Mesenchymal stem cell (in vitro differentiated cells and primary cell): ENCODE data around the gene INCENP.

Experiments
- DNase-seq: peaks from one replicate; pipeline ENCODE4 v3.0.0-alpha.2; 2013
- H2AFZ ChIP-seq: one replicate; pipeline ENCODE4 v1.6.1; 2013; ENCODE audit warnings: low read depth, mild to moderate bottlenecking, control low read depth, inconsistent platforms, low read length, moderate library complexity
- H2AK5ac ChIP-seq: 2 replicates; pipeline ENCODE4 v1.6.1; 2013; ENCODE audit warnings: low read length, moderate library complexity, mild to moderate bottlenecking, inconsistent platforms; ENCODE audit not compliant: severe bottlenecking
- H2BK120ac ChIP-seq: one replicate; pipeline ENCODE4 v1.6.1; 2013; ENCODE audit warnings: low read depth, mild to moderate bottlenecking, inconsistent platforms, low read length, moderate library complexity
- H2BK12ac ChIP-seq, 2 experiments: one replicate each; pipeline ENCODE4 v1.6.1; 2013; ENCODE audit warnings: inconsistent platforms in 2 of 2, low read length in 2 of 2, mild to moderate bottlenecking in 2 of 2, moderate library complexity in 2 of 2, control low read depth in 1 of 2
- H2BK15ac ChIP-seq: one replicate; pipeline ENCODE4 v1.6.1; 2013; ENCODE audit warnings: mild to moderate bottlenecking, low read depth, inconsistent platforms; ENCODE audit not compliant: poor library complexity, severe bottlenecking
- H2BK5ac ChIP-seq: 2 replicates; pipeline ENCODE4 v1.6.1; 2013; ENCODE audit warnings: low read depth, mild to moderate bottlenecking, low read length, control low read depth, inconsistent platforms; ENCODE audit not compliant: poor library complexity, severe bottlenecking
- H3K14ac ChIP-seq, 2 experiments: one replicate each; pipeline ENCODE4 v1.6.1; 2013; ENCODE audit warnings: inconsistent platforms in 2 of 2, low read length in 2 of 2, control low read depth in 1 of 2, mild to moderate bottlenecking in 1 of 2, moderate library complexity in 1 of 2
- H3K18ac ChIP-seq, 2 experiments: one replicate each; pipeline ENCODE4 v1.6.1; 2013; ENCODE audit warnings: inconsistent platforms in 2 of 2, low read length in 2 of 2, control low read depth in 1 of 2, low read depth in 1 of 2, mild to moderate bottlenecking in 1 of 2
- H3K23ac ChIP-seq, 2 experiments: one replicate each; pipeline ENCODE4 v1.6.1; 2013; ENCODE audit warnings: inconsistent platforms in 2 of 2, low read length in 2 of 2, mild to moderate bottlenecking in 2 of 2, moderate library complexity in 2 of 2, control low read depth in 1 of 2
- H3K27ac ChIP-seq: 2 replicates; pipeline ENCODE4 v1.5.1; 2013; ENCODE audit warnings: mild to moderate bottlenecking, moderate library complexity, low read length, control low read depth, inconsistent platforms; ENCODE audit not compliant: poor library complexity, severe bottlenecking
- H3K27me3 ChIP-seq, 2 experiments: 2 replicates each; pipeline versions ENCODE4 v1.6.1 to v1.7.0; 2013; ENCODE audit warnings: low read length in 2 of 2, mild to moderate bottlenecking in 2 of 2, moderate library complexity in 2 of 2, control low read depth in 1 of 2, inconsistent platforms in 1 of 2; ENCODE audit not compliant: control insufficient read depth in 1 of 2, insufficient read depth in 1 of 2
- H3K36me3 ChIP-seq, 2 experiments: 2 replicates each; pipeline versions ENCODE4 v1.6.1 to v1.7.0; 2013; ENCODE audit warnings: low read length in 2 of 2, control low read depth in 1 of 2, inconsistent platforms in 1 of 2, low read depth in 1 of 2, mild to moderate bottlenecking in 1 of 2; ENCODE audit not compliant: insufficient read depth in 2 of 2, control insufficient read depth in 1 of 2
- H3K4ac ChIP-seq, 2 experiments: one replicate each; pipeline ENCODE4 v1.6.1; 2013; ENCODE audit warnings: inconsistent platforms in 2 of 2, low read length in 2 of 2, mild to moderate bottlenecking in 2 of 2, moderate library complexity in 2 of 2, control low read depth in 1 of 2, low read depth in 1 of 2
- H3K4me1 ChIP-seq: 2 replicates; pipeline ENCODE4 v1.6.1; 2013; ENCODE audit warnings: low read depth, low read length, control low read depth; ENCODE audit not compliant: control insufficient read depth, insufficient read depth
- H3K4me2 ChIP-seq: 2 replicates; pipeline ENCODE4 v1.6.1; 2013; ENCODE audit warnings: low read length, mild to moderate bottlenecking, inconsistent platforms; ENCODE audit not compliant: poor library complexity, severe bottlenecking
- H3K4me3 ChIP-seq, 2 experiments: 2 replicates each; pipeline versions ENCODE4 v1.5.1 to v1.7.0; 2013; ENCODE audit warnings: low read length in 2 of 2, mild to moderate bottlenecking in 2 of 2, control low read depth in 1 of 2, low read depth in 1 of 2; ENCODE audit not compliant: insufficient read depth in 1 of 2
- H3K79me1 ChIP-seq: replicated peaks from 2 replicates; pipeline ENCODE4 v1.6.1; 2013; ENCODE audit warnings: mild to moderate bottlenecking, control low read depth, low read length, inconsistent platforms; ENCODE audit not compliant: poor library complexity, severe bottlenecking
- H3K9ac ChIP-seq: 2 replicates; pipeline ENCODE4 v1.7.0; 2013; ENCODE audit warnings: mild to moderate bottlenecking, low read length, moderate library complexity
- H3K9me3 ChIP-seq: 2 replicates; pipeline ENCODE4 v1.7.0; 2013; ENCODE audit warnings: mild to moderate bottlenecking, low read length; ENCODE audit not compliant: control insufficient read depth
- H4K8ac ChIP-seq: one replicate; pipeline ENCODE4 v1.6.1; 2013; ENCODE audit warnings: inconsistent platforms, mild to moderate bottlenecking, low read length, moderate library complexity
- H4K91ac ChIP-seq: one replicate; pipeline ENCODE4 v1.6.1; 2013; ENCODE audit warnings: mild to moderate bottlenecking, low read length, inconsistent platforms
- WGBS: methylation state at CpG from one replicate; pipeline ENCODE4 v1.1.7; 2013; ENCODE audit warnings: mixed read lengths; 5-methylcytosine and 5-hydroxymethylcytosine counted together

Gene INCENP

DNA sequence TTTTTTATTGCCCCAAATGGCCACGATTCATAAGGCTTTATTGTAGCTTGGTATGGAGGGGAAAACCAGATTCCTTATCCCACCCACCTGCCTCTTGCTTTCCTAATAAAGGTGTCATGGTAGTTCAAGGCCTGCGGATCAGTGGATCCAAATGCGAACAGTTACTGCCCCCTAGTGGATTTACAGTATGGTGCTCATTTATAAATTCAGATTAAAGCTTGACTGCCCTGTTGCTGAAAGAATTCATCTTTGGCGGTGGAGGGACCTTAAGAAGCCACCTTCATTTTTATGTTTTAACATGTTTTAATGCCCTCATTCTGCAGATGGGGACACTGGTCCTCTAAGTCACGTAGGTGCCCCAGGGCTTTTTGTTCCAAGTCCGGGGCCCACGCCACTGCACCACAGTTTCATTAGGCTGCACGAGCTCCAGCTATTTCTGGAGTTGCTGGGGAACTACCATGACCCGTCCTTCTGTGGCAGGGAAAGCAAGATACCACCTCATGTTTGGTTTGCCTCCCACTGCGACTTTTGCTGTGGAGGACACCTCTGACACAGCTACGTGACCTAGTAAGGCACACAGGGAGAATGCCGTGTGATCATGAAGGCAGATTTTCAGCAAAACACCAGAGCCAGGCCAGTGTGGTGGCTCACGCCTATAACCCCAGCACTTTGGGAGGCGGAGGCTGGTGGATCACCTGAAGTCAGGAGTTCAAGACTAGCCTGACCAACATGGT lies 15.6 kb upstream of the INCENP start:
- Histone ChIP-seq H4K91ac (peak overlapping the region; percentile 41), H3K9me3 (no peaks in the 10 kb centered on the region), H3K18ac (no peak overlapping the region), H2AFZ (no peak overlapping the region), H3K23ac (no peak overlapping the region), H3K14ac (no peak overlapping the region), H3K36me3 (no peaks in the 10 kb centered on the region), H3K4ac (no peak overlapping the region), H4K8ac (no peak overlapping the region), H3K4me3 (no peak overlapping the region), H3K4me2 (no peak overlapping the region), H2BK15ac (no peak overlapping the region), H3K9ac (peak overlapping the region; percentile 19), H2AK5ac (no peak overlapping the region), H2BK120ac (no peak overlapping the region), H3K79me1 (no peaks in the 10 kb centered on the region), H3K27me3 (no peaks in the 10 kb centered on the region), H2BK12ac (no peak overlapping the region), H2BK5ac (no peak overlapping the region), H3K27ac (no peak overlapping the region), H3K4me1 (peaks cover 5% of the 10 kb centered on the region)
- 50% methylated on average over 13 of the region's 14 CpGs for WGBS
- DNase-seq = peak; percentile 71

- H3K79me1 ChIP-seq = no peaks in the 10 kb centered on the region
- no peak overlapping the region for H2AK5ac ChIP-seq
- H3K23ac ChIP-seq = no peak overlapping the region
- no peak overlapping the region for H4K8ac ChIP-seq
- peaks cover 5% of the 10 kb centered on the region for H3K4me1 ChIP-seq
- no peak overlapping the region for H3K4ac ChIP-seq
- H3K4me2 ChIP-seq = no peak overlapping the region
- no peak overlapping the region for H4K91ac ChIP-seq
- H3K36me3 ChIP-seq = no peaks in the 10 kb centered on the region
- no peak overlapping the region for H2BK15ac ChIP-seq
- no peak overlapping the region for H2BK12ac ChIP-seq
- no peaks in the 10 kb centered on the region for H3K9me3 ChIP-seq
- no peak overlapping the region for H2AFZ ChIP-seq
- no peak overlapping the region for H3K14ac ChIP-seq
- H3K27ac ChIP-seq = no peak overlapping the region
- H3K4me3 ChIP-seq = no peak overlapping the region
- H2BK5ac ChIP-seq = no peak overlapping the region
- no peaks in the 10 kb centered on the region for H3K27me3 ChIP-seq
- WGBS = 70% methylated on average over 6 of the region's 6 CpGs
- H2BK120ac ChIP-seq = no peak overlapping the region
- peak; percentile 53 for DNase-seq
- H3K9ac ChIP-seq = peak overlapping the region; percentile 37
- H3K18ac ChIP-seq = no peak overlapping the region
Measured at GRCh38 chr11:62108971-62109404, 14.8 kb upstream of the INCENP start.

- Histone ChIP-seq H3K14ac (no peak overlapping the region), H3K9ac (no peak overlapping the region), H3K27me3 (no peaks in the 10 kb centered on the region), H3K4me3 (no peak overlapping the region), H2BK120ac (no peak overlapping the region), H2BK5ac (no peak overlapping the region), H3K9me3 (peaks cover 5% of the 10 kb centered on the region), H3K36me3 (no peaks in the 10 kb centered on the region), H2AFZ (no peak overlapping the region), H3K4me1 (no peaks in the 10 kb centered on the region), H4K91ac (no peak overlapping the region), H3K4ac (no peak overlapping the region), H2AK5ac (no peak overlapping the region), H4K8ac (no peak overlapping the region), H3K27ac (no peak overlapping the region), H2BK12ac (no peak overlapping the region), H3K4me2 (no peak overlapping the region), H3K23ac (no peak overlapping the region), H3K79me1 (no peaks in the 10 kb centered on the region), H3K18ac (no peak overlapping the region), H2BK15ac (no peak overlapping the region)
- 67% methylated on average over 5 of the region's 5 CpGs for WGBS
- no peak for DNase-seq
Measured at GRCh38 chr11:62115085-62115694, 8.6 kb upstream of the INCENP start.

GRCh38 chr11:62116451-62116850 lies 7.4 kb upstream of the INCENP start:
- Histone ChIP-seq H4K91ac (no peak overlapping the region), H3K36me3 (no peaks in the 10 kb centered on the region), H2AK5ac (no peak overlapping the region), H2BK120ac (no peak overlapping the region), H4K8ac (no peak overlapping the region), H3K27me3 (no peaks in the 10 kb centered on the region), H3K14ac (no peak overlapping the region), H3K23ac (no peak overlapping the region), H3K27ac (no peak overlapping the region), H3K79me1 (no peaks in the 10 kb centered on the region), H2BK5ac (no peak overlapping the region), H3K4me3 (no peak overlapping the region), H2BK15ac (no peak overlapping the region), H3K18ac (no peak overlapping the region), H3K4me1 (no peaks in the 10 kb centered on the region), H3K9ac (no peak overlapping the region), H2BK12ac (no peak overlapping the region), H3K4me2 (no peak overlapping the region), H2AFZ (no peak overlapping the region), H3K9me3 (peaks cover 5% of the 10 kb centered on the region), H3K4ac (no peak overlapping the region)
- 80% methylated on average over 2 of the region's 2 CpGs for WGBS
- DNase-seq = no peak
